ENCODE data around the gene OBI1.
"Not testable (repeated sequence)": the region's sequence is repeated elsewhere in the genome, so short reads cannot be mapped to it uniquely, and the experiment has no call there.

The OBI1 gene

GRCh38 chr13:78658630-78659449, at the start of gene OBI1:
Gene OBI1 (minus strand): TSS chr13:78659155. CDS start chr13:78659120, 35 bp downstream.
- peak; percentile 89 for DNase-seq

- DNase-seq, result no peak
Measured at GRCh38 chr13:78701383-78701782, 42.4 kb upstream of the OBI1 start.

GRCh38 chr13:78700121-78700910, 41.4 kb upstream of the OBI1 start:
- peak; percentile 3 for DNase-seq

GRCh38 chr13:78689011-78689410, 30.1 kb upstream of the OBI1 start:
- DNase-seq, result no peak

GRCh38 chr13:78686461-78686860, 27.5 kb upstream of the OBI1 start:
- no peak for DNase-seq

GRCh38 chr13:78680576-78681350, 21.8 kb upstream of the OBI1 start:
- DNase-seq, result no peak

- no peak for DNase-seq
Measured at GRCh38 chr13:78680115-78680561, 21.2 kb upstream of the OBI1 start.

- DNase-seq, result no peak
Measured at GRCh38 chr13:78679329-78679728, 20.4 kb upstream of the OBI1 start.

GRCh38 chr13:78675112-78675511, 16.2 kb upstream of the OBI1 start:
- no peak for DNase-seq

GRCh38 chr13:78674638-78675037, 15.7 kb upstream of the OBI1 start:
- no peak for DNase-seq

- DNase-seq, result no peak
Measured at GRCh38 chr13:78662467-78662866, 3.5 kb upstream of the OBI1 start.

GRCh38 chr13:78660495-78660857, 1.5 kb upstream of the OBI1 start:
- DNase-seq, result no peak

- DNase-seq, result no peak
Measured at GRCh38 chr13:78659732-78660494, 958 bp upstream of the OBI1 start.

GRCh38 chr13:78659450-78659730, 435 bp upstream of the OBI1 start:
- no peak for DNase-seq

GRCh38 chr13:78657699-78658629, 991 bp downstream of the OBI1 start:
- DNase-seq, result no peak

GRCh38 chr13:78655906-78656305, 3.0 kb downstream of the OBI1 start:
- no peak for DNase-seq

- no peak for DNase-seq
Measured at GRCh38 chr13:78655007-78655406, 3.9 kb downstream of the OBI1 start.

GRCh38 chr13:78652651-78653050, 6.3 kb downstream of the OBI1 start:
- DNase-seq, result no peak

GRCh38 chr13:78650717-78651083, 8.3 kb downstream of the OBI1 start:
- DNase-seq, result peak; percentile 12

- DNase-seq, result peak; percentile 6
Measured at GRCh38 chr13:78649997-78650716, 8.8 kb downstream of the OBI1 start.

GRCh38 chr13:78647109-78647678, 11.8 kb downstream of the OBI1 start:
- DNase-seq, result not testable (repeated sequence)

Measured in NCI-H226 (cell line).